ENCODE data around the gene AKR1E2.
"Not testable (repeated sequence)": the region's sequence is repeated elsewhere in the genome, so short reads cannot be mapped to it uniquely, and the experiment has no call there.

Gene AKR1E2

GRCh38 chr10:4813496-4813895 lies 12.5 kb upstream of the AKR1E2 start:
- no peak for DNase-seq (ENCODE audit: low read depth)

GRCh38 chr10:4815646-4816180 lies 10.3 kb upstream of the AKR1E2 start:
- not testable (repeated sequence) for DNase-seq (ENCODE audit: low read depth)

GRCh38 chr10:4816966-4817365 lies 9.0 kb upstream of the AKR1E2 start:
- no peak for DNase-seq (ENCODE audit: low read depth)

GRCh38 chr10:4819067-4819466 lies 6.9 kb upstream of the AKR1E2 start:
- no peak for DNase-seq (ENCODE audit: low read depth)

- no peak for DNase-seq (ENCODE audit: low read depth)
Measured at GRCh38 chr10:4819707-4820106, 6.3 kb upstream of the AKR1E2 start.

- DNase-seq (ENCODE audit: low read depth), result no peak
Measured at GRCh38 chr10:4820804-4821401, 5.1 kb upstream of the AKR1E2 start.

GRCh38 chr10:4822208-4822607 lies 3.8 kb upstream of the AKR1E2 start:
- no peak for DNase-seq (ENCODE audit: low read depth)

- DNase-seq (ENCODE audit: low read depth), result no peak
Measured at GRCh38 chr10:4824791-4825310, 1.2 kb upstream of the AKR1E2 start.

GRCh38 chr10:4825456-4825867 lies 545 bp upstream of the AKR1E2 start:
- DNase-seq (ENCODE audit: low read depth), result no peak

GRCh38 chr10:4826792-4827324 lies 851 bp downstream of the AKR1E2 start:
- no peak for DNase-seq (ENCODE audit: low read depth)

- DNase-seq (ENCODE audit: low read depth), result no peak
Measured at GRCh38 chr10:4828005-4828404, 2.0 kb downstream of the AKR1E2 start.

GRCh38 chr10:4830551-4830950 lies 4.5 kb downstream of the AKR1E2 start:
- no peak for DNase-seq (ENCODE audit: low read depth)

- DNase-seq (ENCODE audit: low read depth), result no peak
Measured at GRCh38 chr10:4831091-4831490, 5.1 kb downstream of the AKR1E2 start.

GRCh38 chr10:4833286-4833685 lies 7.3 kb downstream of the AKR1E2 start:
- DNase-seq (ENCODE audit: low read depth), result no peak

- DNase-seq (ENCODE audit: low read depth), result no peak
Measured at GRCh38 chr10:4834898-4835405, 8.9 kb downstream of the AKR1E2 start.

- no peak for DNase-seq (ENCODE audit: low read depth)
Measured at GRCh38 chr10:4835494-4835918, 9.5 kb downstream of the AKR1E2 start.

GRCh38 chr10:4836416-4836969 lies 10.5 kb downstream of the AKR1E2 start:
- no peak for DNase-seq (ENCODE audit: low read depth)

GRCh38 chr10:4837551-4837950 lies 11.5 kb downstream of the AKR1E2 start:
- no peak for DNase-seq (ENCODE audit: low read depth)

- DNase-seq (ENCODE audit: low read depth), result no peak
Measured at GRCh38 chr10:4838743-4839142, 12.7 kb downstream of the AKR1E2 start.

- no peak for DNase-seq (ENCODE audit: low read depth)
Measured at GRCh38 chr10:4839353-4839752, 13.3 kb downstream of the AKR1E2 start.

- no peak for DNase-seq (ENCODE audit: low read depth)
Measured at GRCh38 chr10:4840151-4840550, 14.1 kb downstream of the AKR1E2 start.

GRCh38 chr10:4843525-4844180 lies 17.6 kb downstream of the AKR1E2 start:
- no peak for DNase-seq (ENCODE audit: low read depth)

GRCh38 chr10:4844864-4845263 lies 18.9 kb downstream of the AKR1E2 start:
- no peak for DNase-seq (ENCODE audit: low read depth)

Measured in activated T-helper 1 cell treated with Interleukin-2 at 50 U/mL for 16 hours (primary cell).